Choroid plexus epithelial cell (primary cell): ENCODE measurements around the gene RCC2.

Experiments used
- DNase-seq: peaks from one replicate; pipeline ENCODE4 v3.0.0-alpha.2; 2010; ENCODE audit warnings: low read depth
- H3K4me3 ChIP-seq: 2 replicates; pipeline ENCODE4 v1.5.1; 2011; ENCODE audit warnings: low read depth, mild to moderate bottlenecking, control low read depth, low read length, moderate library complexity
- TF ChIP-seq, protein P1 (sequence below): conservative IDR thresholded peaks from 2 replicates; pipeline ENCODE4 v1.5.1; 2011; ENCODE audit warnings: low read depth, mild to moderate bottlenecking, control low read depth, inconsistent platforms, low read length, moderate library complexity

The RCC2 gene

DNA sequence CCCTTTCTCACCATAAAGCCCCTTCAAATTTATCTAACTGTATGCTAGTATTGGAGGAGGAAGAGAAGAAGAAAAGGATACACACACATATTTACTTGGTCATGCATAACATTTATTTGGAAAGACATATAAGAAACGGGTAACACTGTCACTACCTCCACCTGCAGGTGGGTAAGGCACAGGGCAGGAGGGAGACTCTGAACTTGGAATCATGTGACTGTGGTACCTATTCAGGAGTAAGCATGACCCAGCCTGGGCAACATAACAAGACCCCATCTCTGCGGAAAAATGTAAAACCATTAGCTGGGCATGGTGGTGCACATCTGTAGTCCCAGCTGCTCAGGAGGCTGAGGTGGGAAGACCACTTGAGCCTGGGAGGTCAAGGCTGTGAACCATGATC lies 68.9 kb downstream of the RCC2 start:
- DNase-seq = no peak
- H3K4me3 ChIP-seq = no peak overlapping the region
- TF ChIP-seq, protein P1, sequence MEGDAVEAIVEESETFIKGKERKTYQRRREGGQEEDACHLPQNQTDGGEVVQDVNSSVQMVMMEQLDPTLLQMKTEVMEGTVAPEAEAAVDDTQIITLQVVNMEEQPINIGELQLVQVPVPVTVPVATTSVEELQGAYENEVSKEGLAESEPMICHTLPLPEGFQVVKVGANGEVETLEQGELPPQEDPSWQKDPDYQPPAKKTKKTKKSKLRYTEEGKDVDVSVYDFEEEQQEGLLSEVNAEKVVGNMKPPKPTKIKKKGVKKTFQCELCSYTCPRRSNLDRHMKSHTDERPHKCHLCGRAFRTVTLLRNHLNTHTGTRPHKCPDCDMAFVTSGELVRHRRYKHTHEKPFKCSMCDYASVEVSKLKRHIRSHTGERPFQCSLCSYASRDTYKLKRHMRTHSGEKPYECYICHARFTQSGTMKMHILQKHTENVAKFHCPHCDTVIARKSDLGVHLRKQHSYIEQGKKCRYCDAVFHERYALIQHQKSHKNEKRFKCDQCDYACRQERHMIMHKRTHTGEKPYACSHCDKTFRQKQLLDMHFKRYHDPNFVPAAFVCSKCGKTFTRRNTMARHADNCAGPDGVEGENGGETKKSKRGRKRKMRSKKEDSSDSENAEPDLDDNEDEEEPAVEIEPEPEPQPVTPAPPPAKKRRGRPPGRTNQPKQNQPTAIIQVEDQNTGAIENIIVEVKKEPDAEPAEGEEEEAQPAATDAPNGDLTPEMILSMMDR = peak; percentile 27

GRCh38 chr1:17369466-17369865 lies 70.0 kb downstream of the RCC2 start:
- DNase-seq = peak; percentile 24
- H3K4me3 ChIP-seq = no peak overlapping the region
- TF ChIP-seq, protein P1 = no peak

DNA sequence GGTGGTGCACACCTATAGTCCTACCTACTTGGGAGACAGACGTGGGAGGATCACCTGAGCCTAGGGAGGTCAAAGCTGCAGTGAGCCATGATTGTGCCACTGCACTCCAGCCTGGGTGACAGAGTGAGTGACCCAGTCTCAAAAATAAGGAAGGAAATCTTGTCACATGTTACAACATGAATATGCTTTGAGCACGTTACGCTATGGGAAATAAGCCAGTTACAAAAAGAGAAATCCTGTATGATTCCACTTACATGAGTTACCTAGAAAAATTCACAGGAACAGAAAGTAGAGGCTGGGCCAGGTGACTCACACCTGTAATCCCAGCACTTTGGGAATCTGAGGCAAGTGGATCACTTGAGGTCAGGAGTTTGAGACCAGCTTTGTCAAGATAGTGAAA lies 74.2 kb downstream of the RCC2 start:
- TF ChIP-seq, protein P1 = no peak
- no peak for DNase-seq
- H3K4me3 ChIP-seq = no peak overlapping the region

DNA sequence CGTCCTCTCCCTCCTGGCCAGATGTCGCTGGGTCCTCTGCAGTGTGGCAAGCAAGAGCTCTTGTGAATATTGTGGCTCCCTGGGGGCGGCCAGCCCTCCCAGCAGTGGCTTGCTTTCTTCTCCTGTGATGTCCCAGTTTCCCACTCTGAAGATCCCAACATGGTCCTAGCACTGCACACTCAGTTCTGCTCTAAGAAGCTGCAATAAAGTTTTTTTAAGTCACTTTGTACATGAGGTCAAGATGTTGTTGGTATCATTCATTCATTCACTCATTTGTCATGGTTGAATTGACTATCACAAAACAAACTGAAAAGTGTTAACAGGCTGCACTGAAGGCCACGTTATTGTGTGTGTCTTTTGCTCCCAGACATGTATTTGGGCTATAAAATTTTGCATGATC lies 75.7 kb downstream of the RCC2 start:
- no peak overlapping the region for H3K4me3 ChIP-seq
- no peak for DNase-seq
- TF ChIP-seq, protein P1 = no peak

DNA sequence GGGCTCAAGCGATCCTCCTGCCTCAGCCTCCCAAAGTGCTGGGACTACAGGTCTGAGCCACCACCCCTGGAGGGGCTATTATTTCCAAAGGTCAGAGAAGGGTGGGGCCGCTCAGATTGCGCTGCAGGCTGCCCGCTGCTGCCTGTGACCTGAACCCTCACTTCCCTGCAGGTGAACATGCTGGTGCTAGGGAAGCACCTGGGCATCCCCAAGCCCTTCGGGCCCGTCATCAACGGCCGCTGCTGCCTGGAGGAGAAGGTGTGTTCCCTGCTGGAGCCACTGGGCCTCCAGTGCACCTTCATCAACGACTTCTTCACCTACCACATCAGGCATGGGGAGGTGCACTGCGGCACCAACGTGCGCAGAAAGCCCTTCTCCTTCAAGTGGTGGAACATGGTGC lies 76.1 kb downstream of the RCC2 start:
- no peak for DNase-seq
- H3K4me3 ChIP-seq = no peak overlapping the region
- TF ChIP-seq, protein P1 = no peak

DNA sequence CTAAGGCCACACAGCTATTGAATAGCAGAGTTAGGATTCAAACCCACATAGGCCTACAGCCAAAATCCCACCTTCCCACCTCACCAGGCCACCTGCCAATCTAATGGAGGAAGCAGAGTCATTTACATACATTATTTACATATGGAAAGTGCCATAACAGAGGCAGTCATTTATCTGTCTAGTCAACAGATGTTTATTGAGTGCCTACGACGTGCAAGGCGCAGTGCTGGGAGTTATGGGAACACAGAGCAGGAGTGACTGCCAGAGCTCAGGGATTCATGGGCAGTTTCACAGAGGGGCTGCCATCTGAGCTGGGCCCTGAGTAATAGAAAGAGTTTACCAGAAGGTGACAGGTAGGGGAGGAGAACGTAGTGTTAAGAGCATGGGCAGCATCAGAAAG lies 77.8 kb downstream of the RCC2 start:
- DNase-seq = no peak
- H3K4me3 ChIP-seq = no peak overlapping the region
- TF ChIP-seq, protein P1 = no peak

DNA sequence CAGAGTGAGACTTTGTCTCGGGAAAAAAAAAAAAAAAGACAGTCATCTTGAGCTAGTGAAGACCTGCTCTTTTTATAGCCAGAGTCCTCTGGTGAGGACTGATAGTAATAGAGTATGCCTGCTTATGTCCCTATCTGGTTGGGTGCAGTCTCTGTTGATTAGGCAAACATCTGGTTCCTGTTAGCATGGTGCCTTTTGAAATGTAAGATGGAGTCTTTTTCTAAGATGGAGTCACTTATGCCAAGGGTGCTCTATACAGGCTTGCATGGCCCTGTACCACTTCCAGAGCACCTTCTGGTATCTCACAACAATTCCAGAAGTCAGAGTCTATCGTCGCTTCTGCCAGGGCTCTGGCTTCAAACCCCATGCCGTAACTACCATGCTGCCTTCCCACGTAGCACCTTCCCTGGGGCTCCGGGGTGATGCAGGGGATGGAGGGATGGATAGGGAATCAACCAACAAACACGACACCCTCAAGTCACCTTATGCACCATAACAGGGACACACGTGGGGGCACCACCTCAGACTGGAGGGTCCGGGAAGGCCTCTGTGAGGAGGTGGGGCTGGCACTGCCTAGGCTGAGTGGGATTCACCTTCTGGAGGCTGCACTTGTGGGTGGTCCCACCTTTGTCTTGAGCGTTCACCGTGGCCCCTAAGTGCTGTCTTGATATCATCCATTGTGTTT lies 79.1 kb downstream of the RCC2 start:
- no peak overlapping the region for H3K4me3 ChIP-seq
- no peak for DNase-seq
- TF ChIP-seq, protein P1 = no peak
